NCI-H524 treated with DMSO at 0.1 percent for 48 hours (cell line): ENCODE data around the gene DTNA.

Experiments used
- DNase-seq: peaks from one replicate; lab custom pipeline; 2025; lab: John Stamatoyannopoulos, UW

Gene DTNA

DNA sequence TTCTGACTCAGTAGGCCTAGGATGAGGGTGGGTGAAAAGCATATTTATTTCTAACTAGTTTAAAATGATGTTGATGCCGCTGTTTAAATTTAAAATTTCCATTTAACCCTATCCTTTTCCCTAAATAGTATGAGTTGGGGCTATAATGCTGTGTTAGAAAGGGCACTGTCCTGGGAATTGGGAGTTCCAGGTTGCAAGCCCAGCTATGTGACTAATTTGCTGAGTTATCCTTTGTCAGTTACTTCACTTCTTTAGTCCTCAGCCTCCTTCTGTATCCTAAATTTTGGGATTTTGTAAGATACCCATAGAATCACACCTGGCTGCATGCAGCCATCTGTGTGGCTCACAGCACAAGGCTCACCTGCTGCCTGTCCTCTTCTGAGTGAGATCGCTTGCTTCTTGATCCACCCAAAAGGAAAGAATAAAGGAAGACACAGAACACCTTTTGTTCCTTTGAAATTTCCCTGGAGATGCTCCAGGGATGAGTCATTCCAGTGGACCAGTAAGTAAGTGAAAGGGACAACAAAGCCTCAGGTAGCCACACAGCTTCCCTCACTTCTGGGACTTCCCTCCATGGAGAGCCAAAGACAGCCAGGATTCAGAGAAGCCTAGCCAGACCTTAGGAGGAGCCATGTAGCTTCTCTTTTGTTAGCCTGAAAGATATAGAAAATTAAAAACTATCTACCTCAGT lies 97.2 kb downstream of the DTNA start:
- DNase-seq = no peak

DNA sequence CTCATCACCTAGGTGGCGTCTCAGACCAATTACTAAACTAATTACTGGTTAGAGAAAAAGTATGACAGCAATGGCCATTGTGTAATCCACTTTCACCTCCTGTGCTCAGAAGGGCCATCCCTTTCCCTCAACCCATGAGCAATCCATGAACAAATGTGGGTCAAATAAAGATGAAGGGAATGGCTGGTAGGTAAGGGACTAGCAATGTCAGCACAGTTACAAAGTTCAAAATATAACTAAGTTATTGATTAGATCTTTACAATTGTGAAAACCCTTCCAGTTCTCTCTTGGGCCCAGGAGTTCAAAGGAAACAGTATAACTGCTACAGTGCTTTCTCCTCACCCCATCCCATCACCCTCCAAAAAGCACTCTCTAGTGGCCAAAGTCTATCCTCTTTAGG lies 98.3 kb downstream of the DTNA start:
- no peak for DNase-seq

DNA sequence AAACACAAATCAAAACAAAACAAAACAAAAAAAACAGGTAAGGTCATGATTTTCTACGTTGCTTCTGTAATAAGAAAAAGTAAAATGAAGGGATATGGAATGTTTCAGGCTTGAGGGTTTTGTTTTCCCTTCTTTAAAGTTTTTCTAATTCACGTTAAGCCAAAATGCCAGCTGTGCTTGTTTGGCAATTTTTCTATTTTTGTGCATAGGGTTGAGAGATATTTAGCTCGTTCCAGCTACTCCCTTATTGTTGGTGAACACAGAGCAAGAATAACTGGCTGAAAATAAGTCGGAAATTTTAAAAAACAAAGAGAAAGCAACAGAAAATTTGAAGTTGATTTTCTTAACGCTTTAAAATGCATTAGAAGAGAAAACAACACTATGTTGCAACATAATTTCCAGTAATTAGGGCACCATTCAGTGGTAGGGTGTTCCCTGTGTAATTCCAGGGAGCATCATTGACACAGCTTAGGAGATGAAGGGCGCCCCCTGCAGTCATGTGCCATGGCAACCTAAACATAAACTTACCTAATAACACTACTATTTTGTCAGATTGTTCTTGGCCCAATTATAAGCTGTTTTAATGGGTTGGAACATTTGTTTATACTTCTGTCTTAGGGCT lies 99.5 kb downstream of the DTNA start:
- DNase-seq = no peak

DNA sequence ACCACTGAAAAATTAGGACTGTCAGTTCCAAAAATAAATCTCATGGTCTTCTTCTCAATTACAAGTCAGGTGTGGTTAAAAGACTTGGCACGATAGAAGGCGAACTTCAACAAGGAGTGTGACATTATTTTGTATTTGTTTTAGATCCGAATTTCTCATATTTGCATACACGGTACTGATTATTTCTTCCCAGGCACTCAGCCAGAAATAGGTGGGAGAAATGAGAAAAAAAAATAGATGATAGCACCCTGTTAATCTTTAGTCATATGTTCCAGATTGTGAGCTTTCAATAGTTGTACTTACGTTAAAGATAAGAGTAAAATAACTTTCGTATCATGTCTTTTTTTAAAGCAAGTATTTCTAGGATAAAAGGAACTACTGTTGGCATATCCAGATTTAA lies 106.1 kb downstream of the DTNA start:
- DNase-seq = no peak

DNA sequence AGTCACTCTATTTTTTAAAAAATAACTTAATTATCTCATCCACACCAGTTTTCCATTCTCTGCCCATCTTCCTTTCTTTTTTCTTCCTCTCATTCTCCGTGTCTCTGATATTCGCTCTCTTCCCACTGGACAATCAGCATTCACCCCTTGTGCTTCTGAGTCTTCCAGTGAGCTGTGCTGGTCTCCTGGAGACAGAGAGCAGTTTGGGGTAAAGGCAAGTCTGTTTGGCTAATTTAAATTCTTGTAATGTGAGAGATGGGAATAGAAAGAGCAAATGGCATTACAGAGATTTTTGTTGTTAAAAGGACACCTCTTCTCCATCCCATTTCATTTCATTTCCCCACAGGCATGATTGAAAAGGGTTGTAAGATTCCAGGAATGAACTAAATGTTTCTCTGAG lies 107.5 kb downstream of the DTNA start:
- DNase-seq = no peak

DNA sequence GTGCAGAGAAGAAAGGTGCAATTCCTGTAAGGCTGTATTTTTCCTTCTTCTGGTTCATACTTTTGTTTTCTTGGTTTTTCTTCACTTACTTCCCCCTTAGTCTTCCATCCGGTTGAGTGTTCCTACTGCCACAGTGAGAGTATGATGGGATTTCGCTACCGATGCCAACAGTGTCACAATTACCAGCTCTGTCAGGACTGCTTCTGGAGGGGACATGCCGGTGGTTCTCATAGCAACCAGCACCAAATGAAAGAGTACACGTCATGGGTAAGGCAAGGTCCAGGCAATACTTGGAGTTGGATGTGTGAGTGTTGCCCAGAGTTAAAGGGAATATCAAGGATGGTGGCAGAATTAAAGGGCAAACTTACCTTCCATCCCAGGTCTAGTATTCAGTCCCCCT lies 108.0 kb downstream of the DTNA start:
- DNase-seq = no peak

DNA sequence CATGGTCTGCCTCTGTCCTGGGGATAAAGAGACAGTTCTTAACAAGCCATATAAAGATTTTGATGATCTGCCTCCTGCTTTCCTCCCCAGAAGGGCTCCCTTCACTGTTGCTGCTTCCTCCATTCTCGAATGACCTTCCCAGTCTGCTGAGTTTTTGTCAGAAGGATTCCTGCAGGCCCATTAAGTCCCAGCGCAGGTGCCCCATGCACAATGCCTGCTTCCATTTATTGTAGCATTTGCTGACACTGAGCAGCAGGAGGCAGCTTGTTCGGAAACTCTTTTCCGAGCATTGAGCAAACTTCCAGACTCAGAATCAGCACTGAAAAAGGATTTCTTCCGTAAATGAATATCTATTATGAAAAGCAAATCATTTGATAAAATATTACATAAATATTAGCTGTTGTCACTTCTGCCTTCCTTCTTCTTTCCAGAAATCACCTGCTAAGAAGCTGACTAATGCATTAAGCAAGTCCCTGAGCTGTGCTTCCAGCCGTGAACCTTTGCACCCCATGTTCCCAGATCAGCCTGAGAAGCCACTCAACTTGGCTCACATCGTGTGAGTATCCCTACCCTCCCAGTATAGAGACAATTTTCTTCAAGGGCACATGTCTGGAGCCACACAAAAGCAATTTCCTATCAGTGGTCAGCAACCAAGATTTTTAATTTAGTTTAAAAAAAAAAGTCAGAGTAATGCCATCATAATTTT lies 110.4 kb downstream of the DTNA start:
- no peak for DNase-seq

DNA sequence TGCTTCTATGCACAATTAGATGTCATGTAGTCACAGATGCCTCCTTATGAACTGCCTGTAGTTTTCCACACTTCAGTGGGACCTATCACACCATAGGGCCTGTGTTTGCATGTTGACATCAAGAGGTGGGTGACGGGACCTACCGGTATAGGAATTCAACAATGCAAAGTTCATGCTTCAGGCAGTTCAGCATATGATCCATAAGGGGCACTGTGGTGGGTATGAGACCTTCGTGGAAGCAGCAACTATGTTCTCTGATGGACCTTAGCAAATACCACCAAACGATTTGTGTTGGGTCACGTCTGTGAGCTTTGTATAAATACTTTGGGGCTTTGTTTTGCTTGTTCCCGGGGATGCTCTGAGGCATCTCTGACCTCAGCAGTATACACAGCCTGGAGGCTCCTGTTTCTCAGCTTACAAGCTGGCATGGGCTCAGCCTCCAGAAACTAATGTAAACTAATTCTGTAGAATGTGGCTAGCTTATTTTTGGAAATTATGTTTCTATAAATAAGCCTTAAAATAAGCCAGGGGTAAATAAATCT lies 111.6 kb downstream of the DTNA start:
- DNase-seq = no peak

DNA sequence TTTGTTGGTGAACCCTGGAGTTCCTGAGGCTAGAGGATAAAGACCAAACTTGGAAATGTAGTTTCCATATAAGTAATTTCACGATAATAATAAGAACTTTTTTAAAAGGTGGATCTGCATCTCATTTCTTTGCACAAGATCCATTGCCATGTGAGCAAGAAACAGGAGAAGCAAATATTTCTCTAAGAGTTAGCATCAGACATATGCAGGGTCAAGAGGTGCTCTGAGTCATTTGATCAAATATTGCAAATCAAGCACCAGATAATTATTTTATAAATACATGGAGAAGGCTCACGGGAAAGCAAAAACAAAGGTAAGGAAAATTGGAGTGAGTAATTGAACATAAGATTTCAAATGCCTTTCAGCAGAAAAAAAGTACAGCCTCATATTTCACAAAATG lies 118.0 kb downstream of the DTNA start:
- DNase-seq = no peak

DNA sequence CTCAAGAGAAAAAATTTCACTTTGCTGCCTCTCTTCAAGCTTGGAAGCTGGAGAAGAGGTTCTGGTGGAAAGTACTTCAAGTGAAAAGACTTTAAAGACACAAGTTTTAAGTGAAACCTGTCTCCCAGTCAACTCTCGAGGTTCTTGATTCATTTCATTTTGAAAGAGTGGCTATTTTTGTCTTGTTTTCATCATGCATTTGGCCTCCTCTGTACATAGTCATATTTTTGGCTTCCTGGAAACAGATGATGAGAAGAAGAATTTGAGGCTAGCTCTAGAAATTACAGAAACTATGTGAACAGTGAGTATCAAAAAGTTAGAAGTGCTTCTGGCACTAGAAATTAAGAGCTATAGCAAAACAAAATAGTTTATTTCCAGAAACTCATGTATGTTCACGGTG lies 124.8 kb downstream of the DTNA start:
- DNase-seq = no peak

DNA sequence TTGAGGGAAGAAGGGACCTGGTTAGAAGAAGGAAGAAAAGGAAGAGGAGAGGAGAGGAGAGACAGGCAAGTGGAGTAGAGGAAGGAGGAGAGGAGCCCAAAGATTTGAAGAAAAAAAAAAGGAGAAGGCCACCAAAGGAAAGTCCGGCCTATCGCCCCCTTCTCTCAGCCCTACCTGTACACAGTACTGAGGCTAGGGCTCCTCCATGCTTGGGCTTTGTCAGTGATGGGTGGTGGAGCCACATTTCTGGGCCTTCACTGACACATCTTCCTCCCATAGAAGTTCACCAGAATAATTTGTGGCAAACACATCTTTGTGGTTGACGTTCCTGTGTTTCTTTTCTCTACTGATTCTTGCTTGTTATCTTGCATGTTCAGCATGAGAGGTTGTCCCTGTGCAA lies 125.4 kb downstream of the DTNA start:
- DNase-seq = no peak

DNA sequence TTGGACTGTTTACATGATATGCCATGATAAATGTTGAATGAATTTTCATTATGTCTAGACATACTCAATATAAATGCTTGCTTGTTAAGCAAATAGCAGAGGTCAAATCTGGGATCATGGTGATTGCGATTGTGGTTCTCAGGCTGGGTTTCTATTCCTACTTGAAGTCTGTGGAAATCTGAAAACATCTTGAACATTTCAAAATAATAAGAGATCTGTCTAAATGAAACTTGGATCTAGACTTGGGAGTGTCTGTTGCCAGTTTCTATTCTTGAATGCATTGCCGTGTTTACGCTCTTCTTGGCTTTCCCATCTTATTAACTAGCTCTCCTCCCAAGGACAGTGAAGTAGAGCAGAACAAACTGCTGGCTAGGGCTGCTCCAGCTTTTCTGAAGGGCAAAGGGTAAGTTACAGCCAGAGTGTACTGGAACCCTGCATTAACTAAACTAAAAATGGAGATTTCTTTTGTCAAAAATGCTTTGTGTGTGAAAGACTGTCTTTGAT lies 127.7 kb downstream of the DTNA start:
- no peak for DNase-seq

DNA sequence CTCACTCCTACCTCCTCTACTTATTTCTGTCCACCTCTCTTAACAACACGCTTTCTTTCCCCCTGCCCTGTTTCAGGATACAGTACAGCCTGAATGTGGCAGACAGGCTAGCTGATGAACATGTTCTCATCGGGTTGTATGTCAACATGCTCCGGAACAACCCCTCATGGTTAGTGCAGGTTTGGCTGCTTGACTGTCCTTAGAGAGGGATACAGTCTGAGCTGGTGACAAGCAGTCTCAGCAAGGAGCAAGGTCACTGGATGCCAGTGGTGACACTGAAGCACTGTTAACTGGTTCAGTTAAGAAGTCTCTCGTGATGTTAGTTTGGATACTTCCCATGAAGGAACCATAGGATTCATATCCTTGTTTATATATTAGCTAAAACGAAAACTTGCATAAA lies 128.6 kb downstream of the DTNA start:
- DNase-seq = no peak

DNA sequence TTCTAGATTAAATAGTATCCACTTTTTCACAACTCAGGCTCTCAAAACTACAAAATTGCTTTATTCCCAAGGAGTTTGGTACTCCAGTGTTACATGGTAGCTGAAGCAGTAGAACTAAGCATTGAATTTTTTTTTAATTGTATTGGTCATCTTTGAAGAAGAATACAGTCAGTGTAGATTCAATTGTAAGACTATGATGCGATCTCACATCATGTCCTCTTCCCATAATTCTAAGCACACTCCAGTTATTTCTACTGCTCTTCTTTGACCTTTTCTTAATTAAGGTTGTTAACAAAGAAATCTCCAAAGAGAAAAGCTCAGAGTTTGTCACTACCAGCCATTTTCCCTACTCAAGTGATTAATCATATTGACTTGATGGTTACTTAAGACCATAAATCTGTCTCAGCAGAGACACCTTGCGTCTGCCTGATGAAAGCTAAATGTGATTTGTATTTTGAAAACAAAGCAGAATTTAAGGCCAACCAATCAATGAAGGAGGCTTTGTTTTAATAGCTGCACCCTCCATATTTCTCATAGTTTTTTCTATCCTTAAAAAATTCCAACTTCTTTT lies 130.2 kb downstream of the DTNA start:
- DNase-seq = no peak

DNA sequence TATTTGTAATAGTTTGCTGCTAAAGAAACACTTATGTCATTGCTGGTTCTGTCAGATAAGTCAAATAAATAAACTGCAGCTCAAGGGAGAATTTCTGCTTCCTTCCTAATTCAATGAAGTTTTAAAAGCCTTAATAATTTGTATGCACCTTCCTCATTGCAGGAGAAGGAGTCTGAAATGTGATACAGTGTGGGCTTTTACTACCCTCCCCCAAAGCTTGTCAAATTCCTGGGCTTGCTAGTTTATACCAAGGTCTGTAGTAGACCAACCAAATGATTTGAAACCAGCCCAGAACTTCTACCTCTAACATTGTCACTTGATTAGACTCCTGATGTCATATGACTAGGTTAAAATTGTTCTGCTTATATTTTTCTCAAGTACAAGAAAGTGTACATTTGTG lies 131.8 kb downstream of the DTNA start:
- DNase-seq = no peak

DNA sequence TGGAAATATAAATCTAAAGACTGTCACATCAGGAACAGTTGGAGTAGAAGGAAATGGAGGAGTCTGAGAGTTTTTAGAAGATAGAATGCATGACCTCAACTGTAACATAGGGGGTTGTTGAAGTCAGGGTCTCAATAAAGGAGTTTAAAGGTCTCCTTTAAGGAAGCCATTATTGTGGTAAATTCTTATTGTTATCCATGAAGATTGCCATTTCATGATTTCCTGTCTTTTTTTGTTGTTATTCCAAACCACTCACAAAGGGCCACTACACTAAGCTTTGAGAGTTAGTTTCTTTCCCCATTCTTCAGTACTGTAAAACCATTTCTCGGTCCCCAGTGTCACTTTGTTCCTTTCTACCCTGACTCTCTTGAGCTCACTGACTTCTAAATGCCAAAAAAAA lies 134.0 kb downstream of the DTNA start:
- no peak for DNase-seq

DNA sequence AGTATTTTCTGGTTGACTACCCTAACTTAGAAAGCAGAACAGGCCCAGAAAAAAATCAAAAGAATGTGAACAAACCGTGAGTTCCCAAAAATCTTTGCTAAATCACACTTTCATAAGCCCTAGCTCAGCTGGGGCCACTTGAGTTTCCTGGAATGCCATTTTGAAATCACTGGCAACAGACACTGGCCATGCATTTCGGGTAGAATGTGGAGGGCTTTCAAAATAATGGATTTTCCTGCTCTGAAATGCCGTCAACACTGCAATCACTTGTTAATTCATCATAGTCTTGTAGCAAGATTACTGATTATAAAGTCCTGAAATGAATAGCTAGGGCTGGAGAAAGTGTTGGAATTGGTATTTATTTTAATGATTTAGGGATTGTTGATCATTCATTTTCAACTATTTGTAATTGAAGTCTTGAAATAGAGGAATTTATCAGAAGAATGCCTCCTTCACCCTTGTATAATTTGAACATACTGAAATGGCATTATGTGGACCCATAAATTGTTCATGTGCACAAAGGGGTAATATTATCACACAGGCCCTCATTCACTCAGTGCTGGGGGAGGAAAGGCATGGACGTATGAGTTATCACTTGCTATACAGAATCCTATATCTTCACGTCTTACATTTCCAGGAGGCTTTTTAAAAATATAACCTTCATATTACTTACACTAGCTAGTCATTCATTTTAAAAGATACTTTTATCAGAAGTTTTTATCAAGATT lies 134.8 kb downstream of the DTNA start:
- no peak for DNase-seq

DNA sequence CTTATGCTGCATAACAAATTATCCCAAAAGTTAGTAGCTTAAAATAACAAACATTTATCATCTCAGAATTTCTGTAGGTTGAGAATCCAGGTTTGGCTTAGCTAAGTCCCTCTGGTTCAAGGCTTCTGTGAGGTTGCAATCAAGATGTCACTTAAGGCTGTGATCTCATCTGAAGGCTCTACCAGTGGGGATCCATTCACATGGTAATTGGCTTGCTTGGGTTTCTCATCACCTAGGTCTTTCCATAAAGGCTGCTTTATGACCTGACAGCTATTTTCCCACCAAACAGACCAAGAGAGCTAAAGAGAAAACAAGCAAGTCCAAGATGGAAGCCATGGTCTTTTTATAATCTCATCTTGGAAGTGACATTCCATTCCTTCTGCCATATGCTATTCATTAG lies 137.3 kb downstream of the DTNA start:
- no peak for DNase-seq

DNA sequence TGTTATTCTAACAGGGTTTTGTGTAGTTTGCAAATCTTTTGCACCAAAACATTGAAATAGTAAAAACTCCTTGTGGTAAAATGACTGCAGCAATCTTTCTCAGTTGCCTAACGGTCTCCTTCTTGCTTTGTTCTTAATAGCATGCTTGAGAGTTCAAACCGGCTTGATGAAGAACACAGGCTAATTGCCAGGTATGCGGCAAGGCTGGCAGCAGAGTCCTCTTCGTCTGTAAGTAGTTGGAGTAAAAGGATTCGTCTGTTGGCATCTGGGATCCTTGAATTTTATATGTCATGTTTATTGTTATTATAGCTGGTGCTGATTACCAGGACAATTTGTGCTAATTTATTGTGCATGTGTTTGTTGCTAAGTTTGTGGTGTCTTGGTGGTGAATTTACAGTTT lies 138.1 kb downstream of the DTNA start:
- DNase-seq = no peak

DNA sequence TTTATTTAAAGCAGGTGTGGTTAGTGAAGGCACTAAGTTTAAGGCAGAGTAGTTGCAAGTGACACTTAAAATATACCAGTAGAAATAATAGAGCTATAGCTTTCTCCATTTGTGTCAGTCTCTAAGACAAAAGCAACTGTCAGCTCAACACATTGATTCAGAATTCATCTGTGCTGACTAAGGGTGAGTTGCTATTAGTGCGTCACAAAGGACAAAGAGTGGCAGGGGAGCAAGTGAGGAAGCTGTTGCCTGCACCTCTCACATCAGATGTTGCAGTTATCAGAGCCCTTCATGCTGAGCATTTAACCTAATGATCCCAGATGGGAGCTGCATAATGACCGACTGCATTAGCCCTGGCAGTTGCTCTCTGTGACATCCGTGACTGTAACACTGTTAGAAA lies 138.6 kb downstream of the DTNA start:
- DNase-seq = no peak

DNA sequence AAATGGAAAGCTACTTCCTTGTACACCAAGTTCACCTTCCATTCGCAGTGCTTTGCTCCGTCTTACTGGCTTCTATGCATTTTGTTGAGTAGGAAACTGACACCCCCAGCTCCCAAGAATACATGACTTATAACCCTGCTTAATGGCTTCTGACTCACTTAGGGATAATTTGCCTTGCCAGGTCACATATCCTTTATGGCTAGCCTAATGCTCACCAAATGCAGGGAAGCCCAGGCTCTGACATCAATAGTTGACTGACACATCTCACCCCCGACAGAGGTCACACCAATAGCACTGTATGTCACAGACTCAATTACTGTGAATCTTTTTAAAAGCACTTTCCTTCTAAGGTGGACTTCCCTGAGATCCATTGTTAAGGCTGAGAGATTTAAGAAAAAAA lies 147.2 kb downstream of the DTNA start:
- no peak for DNase-seq

DNA sequence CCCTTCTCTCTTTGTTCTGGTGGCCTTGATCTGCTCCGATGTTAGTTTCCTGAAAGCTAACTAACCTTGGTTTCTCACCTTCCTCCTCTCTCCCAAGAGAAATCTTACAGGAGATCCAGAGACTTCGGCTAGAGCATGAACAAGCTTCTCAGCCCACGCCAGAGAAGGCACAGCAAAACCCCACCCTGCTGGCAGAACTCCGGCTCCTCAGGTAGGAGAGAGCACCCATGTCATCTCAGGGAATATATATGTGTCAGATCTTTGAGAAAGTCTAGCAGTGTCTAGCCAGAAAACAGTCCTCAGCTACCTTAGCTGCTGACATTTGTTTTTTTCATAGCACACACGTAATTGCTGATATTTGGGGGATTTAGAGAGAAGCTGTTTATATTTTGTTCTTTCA lies 148.1 kb downstream of the DTNA start:
- DNase-seq = no peak
